OCI-LY3 (cell line): Measurements from ENCODE around the gene MACF1.

Experiments used
- H2AFZ ChIP-seq: fragments of 200-600, 300-600 bp; shearing (Covaris generic); 2 replicates; pipeline ENCODE4 v1.6.0; 2014; ENCODE audit warnings: antibody characterized with exemption, low read depth, low read length
- H3K27ac ChIP-seq: fragments of 200-600, 300-600 bp; sonication (generic); 2 replicates; pipeline ENCODE4 v1.5.1; 2014; ENCODE audit warnings: mild to moderate bottlenecking, low read length, moderate library complexity, mixed read lengths
- H3K27me3 ChIP-seq: fragments of 200-600, 300-600 bp; sonication (generic); 2 replicates; pipeline ENCODE4 v1.6.1; 2014; ENCODE audit warnings: low read depth, low read length, mixed read lengths
- H3K36me3 ChIP-seq: fragments of 200-600, 300-600 bp; sonication (generic); replicated peaks from 2 replicates; pipeline ENCODE3; 2014; ENCODE audit warnings: low read depth, low read length, mixed read lengths
- H3K4me1 ChIP-seq: fragments of 300-600, 200-600 bp; sonication (generic); 2 replicates; pipeline ENCODE4 v1.6.1; 2014; ENCODE audit warnings: low read length, mixed read lengths
- H3K4me2 ChIP-seq: fragments of 200-600, 300-600 bp; sonication (generic); 2 replicates; pipeline ENCODE4 v1.6.1; 2014; ENCODE audit warnings: low read length, mixed read lengths
- H3K4me3 ChIP-seq: fragments of 300-600, 200-600 bp; sonication (generic); 2 replicates; pipeline ENCODE4 v1.5.1; 2014; ENCODE audit warnings: antibody characterized with exemption, mild to moderate bottlenecking, low read length, moderate library complexity
- H3K79me2 ChIP-seq: fragments of 300-600, 200-600 bp; shearing (Covaris generic); 2 replicates; pipeline ENCODE4 v1.6.1; 2014; ENCODE audit warnings: mild to moderate bottlenecking, low read length, mixed read lengths
- H3K9ac ChIP-seq: fragments of 300-600, 200-600 bp; shearing (Covaris generic); 2 replicates; pipeline ENCODE4 v1.6.0; 2014; ENCODE audit warnings: mild to moderate bottlenecking, low read length, moderate library complexity
- H3K9me3 ChIP-seq: fragments of 200-600, 300-600 bp; shearing (Covaris generic); 2 replicates; pipeline ENCODE4 v1.6.1; 2014; ENCODE audit warnings: low read length, mixed read lengths; ENCODE audit not compliant: insufficient read depth
- H4K20me1 ChIP-seq: fragments of 200-600, 300-600 bp; sonication (generic); 2 replicates; pipeline ENCODE4 v1.6.1; 2016; ENCODE audit warnings: low read length, mixed read lengths; ENCODE audit not compliant: insufficient read depth
- EZH2phosphoT487 ChIP-seq: fragments of 200-600 bp; shearing (Covaris generic); IDR thresholded peaks from 2 replicates; pipeline ENCODE4 v1.6.1; 2018; ENCODE audit warnings: antibody characterized with exemption, mixed run types, low read depth
- TF ChIP-seq, protein P1 (sequence below): fragments of 200-600, 300-600 bp; sonication (generic); IDR thresholded peaks from 2 replicates; pipeline ENCODE4 v1.5.1; 2014; ENCODE audit warnings: antibody characterized with exemption, low read length, low read depth

The MACF1 gene

DNA sequence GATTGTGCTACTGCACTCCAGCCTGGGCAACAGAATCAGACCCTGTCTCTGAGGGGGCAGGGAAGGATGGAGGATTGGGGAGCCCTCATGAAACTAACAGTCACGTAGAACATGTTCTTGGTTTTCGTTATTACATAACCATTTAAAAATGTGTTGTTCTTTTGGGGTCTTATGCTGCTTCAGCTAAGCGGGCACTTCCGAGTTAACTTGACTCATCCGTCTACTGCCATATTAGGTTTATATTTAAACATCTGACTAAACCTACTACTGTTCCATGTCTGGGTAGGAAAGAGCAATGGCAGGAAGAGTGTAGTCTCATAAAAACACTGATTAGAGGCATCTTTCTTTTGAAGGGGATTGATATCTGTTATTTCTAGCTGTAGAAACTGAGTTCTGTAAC lies 227.4 kb downstream of the MACF1 start:
- H3K79me2 ChIP-seq: no peaks in the 10 kb centered on the region
- H2AFZ ChIP-seq: no peak overlapping the region
- H3K36me3 ChIP-seq: peaks cover 5% of the 10 kb centered on the region
- H4K20me1 ChIP-seq: no peaks in the 10 kb centered on the region
- H3K4me3 ChIP-seq: no peak overlapping the region
- TF ChIP-seq, protein P1, sequence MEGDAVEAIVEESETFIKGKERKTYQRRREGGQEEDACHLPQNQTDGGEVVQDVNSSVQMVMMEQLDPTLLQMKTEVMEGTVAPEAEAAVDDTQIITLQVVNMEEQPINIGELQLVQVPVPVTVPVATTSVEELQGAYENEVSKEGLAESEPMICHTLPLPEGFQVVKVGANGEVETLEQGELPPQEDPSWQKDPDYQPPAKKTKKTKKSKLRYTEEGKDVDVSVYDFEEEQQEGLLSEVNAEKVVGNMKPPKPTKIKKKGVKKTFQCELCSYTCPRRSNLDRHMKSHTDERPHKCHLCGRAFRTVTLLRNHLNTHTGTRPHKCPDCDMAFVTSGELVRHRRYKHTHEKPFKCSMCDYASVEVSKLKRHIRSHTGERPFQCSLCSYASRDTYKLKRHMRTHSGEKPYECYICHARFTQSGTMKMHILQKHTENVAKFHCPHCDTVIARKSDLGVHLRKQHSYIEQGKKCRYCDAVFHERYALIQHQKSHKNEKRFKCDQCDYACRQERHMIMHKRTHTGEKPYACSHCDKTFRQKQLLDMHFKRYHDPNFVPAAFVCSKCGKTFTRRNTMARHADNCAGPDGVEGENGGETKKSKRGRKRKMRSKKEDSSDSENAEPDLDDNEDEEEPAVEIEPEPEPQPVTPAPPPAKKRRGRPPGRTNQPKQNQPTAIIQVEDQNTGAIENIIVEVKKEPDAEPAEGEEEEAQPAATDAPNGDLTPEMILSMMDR: no peak
- no peak for TF ChIP-seq EZH2phosphoT487
- no peak overlapping the region for H3K27ac ChIP-seq
- H3K9ac ChIP-seq: no peak overlapping the region
- H3K27me3 ChIP-seq: no peaks in the 10 kb centered on the region
- H3K9me3 ChIP-seq: no peaks in the 10 kb centered on the region
- no peak overlapping the region for H3K4me2 ChIP-seq
- H3K4me1 ChIP-seq: peaks cover 8% of the 10 kb centered on the region

DNA sequence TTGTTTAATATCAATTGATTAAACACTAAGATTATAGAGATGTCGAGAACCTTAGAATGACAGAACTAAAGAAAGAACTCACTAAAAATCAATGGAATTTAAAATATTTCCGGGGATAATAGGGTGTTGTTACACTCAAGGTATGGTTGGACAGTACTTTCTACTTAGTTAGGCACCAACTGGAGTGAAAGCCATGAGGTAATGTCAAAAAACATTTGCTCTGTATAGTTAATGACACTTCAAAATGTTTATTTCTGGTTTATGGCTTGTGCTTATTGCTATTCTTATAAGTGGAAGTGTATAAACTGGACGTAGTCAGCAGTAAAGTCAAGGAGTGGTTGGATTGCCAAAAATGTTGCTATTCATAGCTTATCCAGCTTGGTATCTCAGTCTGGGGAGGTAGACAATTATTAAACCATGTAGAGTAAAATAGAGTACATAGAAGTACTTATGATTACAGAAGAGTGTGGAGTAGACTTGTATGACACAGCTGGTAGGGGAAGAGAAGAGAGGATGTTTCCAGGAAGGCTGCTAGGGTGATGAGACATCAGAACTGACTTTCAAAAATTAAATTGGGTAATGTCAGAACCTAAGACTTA lies 230.4 kb downstream of the MACF1 start:
- no peaks in the 10 kb centered on the region for H4K20me1 ChIP-seq
- no peaks in the 10 kb centered on the region for H3K9me3 ChIP-seq
- H3K36me3 ChIP-seq: peaks cover 5% of the 10 kb centered on the region
- no peak overlapping the region for H2AFZ ChIP-seq
- no peak for TF ChIP-seq EZH2phosphoT487
- TF ChIP-seq, protein P1: no peak
- H3K79me2 ChIP-seq: no peaks in the 10 kb centered on the region
- H3K4me2 ChIP-seq: no peak overlapping the region
- no peak overlapping the region for H3K4me3 ChIP-seq
- no peaks in the 10 kb centered on the region for H3K4me1 ChIP-seq
- H3K9ac ChIP-seq: no peak overlapping the region
- no peak overlapping the region for H3K27ac ChIP-seq
- no peaks in the 10 kb centered on the region for H3K27me3 ChIP-seq

DNA sequence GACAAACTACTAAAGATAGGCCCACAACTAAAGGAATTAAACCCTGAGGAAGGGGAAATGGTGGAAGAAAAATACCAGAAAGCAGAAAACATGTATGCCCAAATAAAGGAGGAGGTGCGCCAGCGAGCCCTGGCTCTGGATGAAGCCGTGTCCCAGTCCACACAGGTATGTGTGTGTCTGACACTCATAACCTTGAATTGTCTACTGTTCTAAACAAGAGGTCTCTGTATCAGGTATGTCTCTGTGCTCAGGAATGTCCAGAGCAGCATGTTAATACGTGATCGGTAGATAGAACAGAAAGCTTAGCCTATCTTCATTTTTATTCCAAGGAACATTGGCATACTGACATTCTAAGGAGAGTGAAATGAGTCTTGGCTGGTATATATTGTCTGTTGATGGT lies 231.1 kb downstream of the MACF1 start:
- H2AFZ ChIP-seq: no peak overlapping the region
- no peak overlapping the region for H3K9ac ChIP-seq
- no peaks in the 10 kb centered on the region for H3K79me2 ChIP-seq
- H3K4me3 ChIP-seq: no peak overlapping the region
- peaks cover 5% of the 10 kb centered on the region for H3K36me3 ChIP-seq
- no peak overlapping the region for H3K4me2 ChIP-seq
- TF ChIP-seq EZH2phosphoT487: no peak
- TF ChIP-seq, protein P1: no peak
- no peaks in the 10 kb centered on the region for H3K4me1 ChIP-seq
- no peaks in the 10 kb centered on the region for H3K27me3 ChIP-seq
- H4K20me1 ChIP-seq: no peaks in the 10 kb centered on the region
- no peak overlapping the region for H3K27ac ChIP-seq
- H3K9me3 ChIP-seq: no peaks in the 10 kb centered on the region

DNA sequence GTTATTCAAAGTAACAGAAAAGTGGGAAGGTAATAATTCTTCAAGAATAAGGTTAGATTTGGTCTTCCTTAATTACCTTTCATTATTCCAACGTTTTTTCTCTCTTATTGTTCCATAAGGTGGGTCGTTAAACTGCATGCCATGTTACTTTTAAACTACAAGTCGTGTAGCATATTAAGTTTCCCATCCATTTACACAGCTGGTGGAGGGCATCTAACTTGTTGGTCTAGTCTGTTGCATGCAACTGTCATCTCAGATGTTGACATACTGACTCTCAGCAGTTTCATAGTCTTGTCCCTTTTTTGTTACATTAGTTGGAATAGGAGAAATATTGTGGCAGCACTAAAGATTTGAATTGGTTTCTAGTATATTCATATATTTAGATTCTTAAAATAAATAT lies 232.3 kb downstream of the MACF1 start:
- H3K36me3 ChIP-seq: peaks cover 8% of the 10 kb centered on the region
- no peak overlapping the region for H3K9ac ChIP-seq
- no peak overlapping the region for H2AFZ ChIP-seq
- TF ChIP-seq EZH2phosphoT487: no peak
- TF ChIP-seq, protein P1: no peak
- H3K27me3 ChIP-seq: no peaks in the 10 kb centered on the region
- H3K9me3 ChIP-seq: no peaks in the 10 kb centered on the region
- H3K4me1 ChIP-seq: no peaks in the 10 kb centered on the region
- H3K4me3 ChIP-seq: no peak overlapping the region
- no peak overlapping the region for H3K27ac ChIP-seq
- no peak overlapping the region for H3K4me2 ChIP-seq
- no peaks in the 10 kb centered on the region for H3K79me2 ChIP-seq
- no peaks in the 10 kb centered on the region for H4K20me1 ChIP-seq
